ENCODE measurements around the gene TMEM117.

DNA sequence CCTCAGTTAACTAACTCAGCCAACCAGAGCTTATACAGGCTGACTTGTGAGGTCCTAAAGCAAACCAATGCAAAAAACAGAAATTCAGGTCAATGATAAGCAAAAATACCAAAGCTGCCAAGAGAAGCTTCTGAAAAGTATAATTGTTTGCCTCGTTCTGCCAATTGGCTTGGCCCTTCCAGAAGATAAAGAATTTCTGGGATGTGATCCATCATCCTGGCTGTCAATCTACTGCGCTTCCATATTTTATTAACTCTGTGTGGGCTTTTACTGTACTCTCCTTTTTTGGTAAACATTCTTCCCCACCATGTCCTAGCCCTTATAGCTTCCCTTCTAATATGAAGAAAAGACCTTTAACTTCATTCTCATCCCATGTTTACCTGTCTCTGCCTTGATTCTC is 387.9 kb downstream of the TMEM117 start:
- TF ChIP-seq, protein P1, sequence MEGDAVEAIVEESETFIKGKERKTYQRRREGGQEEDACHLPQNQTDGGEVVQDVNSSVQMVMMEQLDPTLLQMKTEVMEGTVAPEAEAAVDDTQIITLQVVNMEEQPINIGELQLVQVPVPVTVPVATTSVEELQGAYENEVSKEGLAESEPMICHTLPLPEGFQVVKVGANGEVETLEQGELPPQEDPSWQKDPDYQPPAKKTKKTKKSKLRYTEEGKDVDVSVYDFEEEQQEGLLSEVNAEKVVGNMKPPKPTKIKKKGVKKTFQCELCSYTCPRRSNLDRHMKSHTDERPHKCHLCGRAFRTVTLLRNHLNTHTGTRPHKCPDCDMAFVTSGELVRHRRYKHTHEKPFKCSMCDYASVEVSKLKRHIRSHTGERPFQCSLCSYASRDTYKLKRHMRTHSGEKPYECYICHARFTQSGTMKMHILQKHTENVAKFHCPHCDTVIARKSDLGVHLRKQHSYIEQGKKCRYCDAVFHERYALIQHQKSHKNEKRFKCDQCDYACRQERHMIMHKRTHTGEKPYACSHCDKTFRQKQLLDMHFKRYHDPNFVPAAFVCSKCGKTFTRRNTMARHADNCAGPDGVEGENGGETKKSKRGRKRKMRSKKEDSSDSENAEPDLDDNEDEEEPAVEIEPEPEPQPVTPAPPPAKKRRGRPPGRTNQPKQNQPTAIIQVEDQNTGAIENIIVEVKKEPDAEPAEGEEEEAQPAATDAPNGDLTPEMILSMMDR (IDR thresholded peaks at IDR 0.05; ENCODE audit: low read depth, low read length), result no peak
- TF ChIP-seq EZH2phosphoT487 (IDR thresholded peaks at IDR 0.05; ENCODE audit: low read depth), result no peak
